ENCODE measurements around the gene FAM47E. TPM values are rescaled to one million over a fixed set of nuclear protein-coding genes. Genes with fewer than 3 reads are reported as not detected.

Gene FAM47E
- polyA plus RNA-seq, 1 donor from 2014 or later = 3.7 TPM

- H3K27me3 ChIP-seq (ENCODE audit: insufficient read depth, low read depth, low read length) = no peaks in the 10 kb centered on the region
- no peak overlapping the region for H3K27ac ChIP-seq (ENCODE audit: low read length)
- no peaks in the 10 kb centered on the region for H3K9me2 ChIP-seq (ENCODE audit: insufficient read depth, low read length)
- peaks cover 12% of the 10 kb centered on the region for H3K9me3 ChIP-seq (ENCODE audit: low read length)
- no peaks in the 10 kb centered on the region for H3F3A ChIP-seq (ENCODE audit: insufficient read depth, low read length, poor library complexity, severe bottlenecking)
- H3K79me2 ChIP-seq (replicated peaks; ENCODE audit: insufficient read depth, low read length) = no peaks in the 10 kb centered on the region
- no peaks in the 10 kb centered on the region for H4K20me1 ChIP-seq (ENCODE audit: insufficient read depth)
- no peak overlapping the region for H3K9ac ChIP-seq (ENCODE audit: low read length)
- no peak overlapping the region for H2AFZ ChIP-seq (ENCODE audit: low read depth, low read length)
- no peaks in the 10 kb centered on the region for H3K36me3 ChIP-seq (ENCODE audit: insufficient read depth, low read length)
- TF ChIP-seq POLR2AphosphoS5 (IDR thresholded peaks at IDR 0.05) (no peak), RAD21 (conservative IDR thresholded peaks at IDR 0.05) (no peak), EP300 (conservative IDR thresholded peaks at IDR 0.05; ENCODE audit: poor library complexity, severe bottlenecking) (no peak), EZH2 (IDR thresholded peaks at IDR 0.05; ENCODE audit: borderline replicate concordance, insufficient read depth, low read length, poor library complexity, severe bottlenecking) (no peak), MXI1 (conservative IDR thresholded peaks at IDR 0.05; ENCODE audit: poor library complexity, severe bottlenecking) (no peak), TAF1 (IDR thresholded peaks at IDR 0.05; ENCODE audit: low read depth) (no peak)
- H3K4me2 ChIP-seq (ENCODE audit: low read length) = no peak overlapping the region
- no peak overlapping the region for H3K4me3 ChIP-seq (ENCODE audit: low read length)
These were observed 64.6 kb downstream of the FAM47E start for GRCh38 chr4:76316131-76316530.

- H3K79me2 ChIP-seq (replicated peaks; ENCODE audit: insufficient read depth, low read length) = no peaks in the 10 kb centered on the region
- no peak overlapping the region for H3K4me3 ChIP-seq (ENCODE audit: low read length)
- H3K9me2 ChIP-seq (ENCODE audit: insufficient read depth, low read length) = no peaks in the 10 kb centered on the region
- H3K9me3 ChIP-seq (ENCODE audit: low read length) = peaks cover 7% of the 10 kb centered on the region
- H3K36me3 ChIP-seq (ENCODE audit: insufficient read depth, low read length) = no peaks in the 10 kb centered on the region
- H3F3A ChIP-seq (ENCODE audit: insufficient read depth, low read length, poor library complexity, severe bottlenecking) = no peaks in the 10 kb centered on the region
- H3K27ac ChIP-seq (ENCODE audit: low read length) = no peak overlapping the region
- no peak overlapping the region for H3K4me2 ChIP-seq (ENCODE audit: low read length)
- TF ChIP-seq CTCF (IDR thresholded peaks at IDR 0.05; ENCODE audit: poor library complexity, severe bottlenecking) = no peak
- TF ChIP-seq RAD21 (conservative IDR thresholded peaks at IDR 0.05) = no peak
- TF ChIP-seq MXI1 (conservative IDR thresholded peaks at IDR 0.05; ENCODE audit: poor library complexity, severe bottlenecking) = no peak
- TF ChIP-seq EP300 (conservative IDR thresholded peaks at IDR 0.05; ENCODE audit: poor library complexity, severe bottlenecking) = no peak
- no peak for TF ChIP-seq REST (IDR thresholded peaks at IDR 0.05; ENCODE audit: borderline replicate concordance)
- no peak for TF ChIP-seq EZH2 (IDR thresholded peaks at IDR 0.05; ENCODE audit: borderline replicate concordance, insufficient read depth, low read length, poor library complexity, severe bottlenecking)
- TF ChIP-seq POLR2AphosphoS5 (IDR thresholded peaks at IDR 0.05) = no peak
- TF ChIP-seq TAF1 (IDR thresholded peaks at IDR 0.05; ENCODE audit: low read depth) = no peak
- TF ChIP-seq SMC3 (conservative IDR thresholded peaks at IDR 0.05; ENCODE audit: poor library complexity) = no peak
- H3K9ac ChIP-seq (ENCODE audit: low read length) = no peak overlapping the region
- no peak overlapping the region for H2AFZ ChIP-seq (ENCODE audit: low read depth, low read length)
- no peaks in the 10 kb centered on the region for H3K27me3 ChIP-seq (ENCODE audit: insufficient read depth, low read depth, low read length)
- no peaks in the 10 kb centered on the region for H4K20me1 ChIP-seq (ENCODE audit: insufficient read depth)
These were observed 70.7 kb downstream of the FAM47E start for GRCh38 chr4:76322236-76322635.

All from neural cell (in vitro differentiated cells).